Liver (tissue), 3 donors: Measurements from ENCODE around the gene PRAMEF12.

Experiments used
- GABPA ChIP-seq, 2 donors: IDR thresholded peaks in 1 of 2; conservative IDR thresholded peaks in 1 of 2; 2 replicates each; pipeline ENCODE4 v1.6.1; 2016; ENCODE audit warnings: antibody characterized with exemption in 2 of 2, mild to moderate bottlenecking in 1 of 2, moderate library complexity in 1 of 2
- HNF4A ChIP-seq, 2 donors: conservative IDR thresholded peaks; 2 replicates each; pipeline ENCODE4 v1.6.1; 2016; ENCODE audit warnings: antibody characterized with exemption in 2 of 2, mild to moderate bottlenecking in 2 of 2
- HNF4G ChIP-seq: IDR thresholded peaks from 2 replicates; pipeline ENCODE4 v1.6.1; 2016; ENCODE audit warnings: antibody characterized with exemption
- JUND ChIP-seq, 2 donors: IDR thresholded peaks; 2 replicates each; pipeline ENCODE4 v1.6.1; 2016; ENCODE audit warnings: antibody characterized with exemption in 2 of 2
- RAD21 ChIP-seq, 2 donors: IDR thresholded peaks; 2 replicates each; pipeline ENCODE4 v1.6.1; 2016; ENCODE audit warnings: antibody characterized with exemption in 2 of 2, mild to moderate bottlenecking in 2 of 2
- RXRA ChIP-seq, 2 donors: IDR thresholded peaks; 2 replicates each; pipeline ENCODE4 v1.6.1; 2017 to 2018; ENCODE audit warnings: antibody characterized with exemption in 2 of 2, mild to moderate bottlenecking in 1 of 2
- SP1 ChIP-seq: IDR thresholded peaks from 2 replicates; pipeline ENCODE4 v1.6.1; 2018; ENCODE audit warnings: antibody characterized with exemption, mild to moderate bottlenecking
- TAF1 ChIP-seq: conservative IDR thresholded peaks from 2 replicates; pipeline ENCODE4 v1.6.1; 2016; ENCODE audit warnings: antibody characterized with exemption, mild to moderate bottlenecking
- TF ChIP-seq, protein P1 (sequence below): fragments of 150-350 bp; IDR thresholded peaks from 2 replicates; pipeline ENCODE4 v1.5.1; 2017; ENCODE audit warnings: improper control_type of control experiment, low read depth, low read length; ENCODE audit not compliant: missing input control
- TF ChIP-seq, protein P2 (sequence below): IDR thresholded peaks from 2 replicates; pipeline ENCODE4 v1.6.1; 2016; ENCODE audit warnings: antibody characterized with exemption, mild to moderate bottlenecking
- TF ChIP-seq, protein P3 (sequence below): IDR thresholded peaks from 2 replicates; pipeline ENCODE4 v1.6.1; 2016; ENCODE audit warnings: antibody characterized with exemption
- donor health status: healthy.
- donor health status: healthy.

GRCh38 chr1:12756273-12756672 is 17.3 kb upstream of the PRAMEF12 start:
- TF ChIP-seq, protein P1, sequence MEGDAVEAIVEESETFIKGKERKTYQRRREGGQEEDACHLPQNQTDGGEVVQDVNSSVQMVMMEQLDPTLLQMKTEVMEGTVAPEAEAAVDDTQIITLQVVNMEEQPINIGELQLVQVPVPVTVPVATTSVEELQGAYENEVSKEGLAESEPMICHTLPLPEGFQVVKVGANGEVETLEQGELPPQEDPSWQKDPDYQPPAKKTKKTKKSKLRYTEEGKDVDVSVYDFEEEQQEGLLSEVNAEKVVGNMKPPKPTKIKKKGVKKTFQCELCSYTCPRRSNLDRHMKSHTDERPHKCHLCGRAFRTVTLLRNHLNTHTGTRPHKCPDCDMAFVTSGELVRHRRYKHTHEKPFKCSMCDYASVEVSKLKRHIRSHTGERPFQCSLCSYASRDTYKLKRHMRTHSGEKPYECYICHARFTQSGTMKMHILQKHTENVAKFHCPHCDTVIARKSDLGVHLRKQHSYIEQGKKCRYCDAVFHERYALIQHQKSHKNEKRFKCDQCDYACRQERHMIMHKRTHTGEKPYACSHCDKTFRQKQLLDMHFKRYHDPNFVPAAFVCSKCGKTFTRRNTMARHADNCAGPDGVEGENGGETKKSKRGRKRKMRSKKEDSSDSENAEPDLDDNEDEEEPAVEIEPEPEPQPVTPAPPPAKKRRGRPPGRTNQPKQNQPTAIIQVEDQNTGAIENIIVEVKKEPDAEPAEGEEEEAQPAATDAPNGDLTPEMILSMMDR, result no peak
- TF ChIP-seq SP1 (no peak), RXRA (IDR thresholded peaks at IDR 0.05) (no peak), RAD21 (IDR thresholded peaks at IDR 0.05) (no peak), GABPA (IDR thresholded peaks at IDR 0.05 in 1 of 2, conservative IDR thresholded peaks at IDR 0.05 in 1 of 2) (no peak), HNF4A (conservative IDR thresholded peaks at IDR 0.05) (no peak), JUND (IDR thresholded peaks at IDR 0.05) (no peak), TAF1 (no peak), HNF4G (no peak)
- TF ChIP-seq, protein P2, sequence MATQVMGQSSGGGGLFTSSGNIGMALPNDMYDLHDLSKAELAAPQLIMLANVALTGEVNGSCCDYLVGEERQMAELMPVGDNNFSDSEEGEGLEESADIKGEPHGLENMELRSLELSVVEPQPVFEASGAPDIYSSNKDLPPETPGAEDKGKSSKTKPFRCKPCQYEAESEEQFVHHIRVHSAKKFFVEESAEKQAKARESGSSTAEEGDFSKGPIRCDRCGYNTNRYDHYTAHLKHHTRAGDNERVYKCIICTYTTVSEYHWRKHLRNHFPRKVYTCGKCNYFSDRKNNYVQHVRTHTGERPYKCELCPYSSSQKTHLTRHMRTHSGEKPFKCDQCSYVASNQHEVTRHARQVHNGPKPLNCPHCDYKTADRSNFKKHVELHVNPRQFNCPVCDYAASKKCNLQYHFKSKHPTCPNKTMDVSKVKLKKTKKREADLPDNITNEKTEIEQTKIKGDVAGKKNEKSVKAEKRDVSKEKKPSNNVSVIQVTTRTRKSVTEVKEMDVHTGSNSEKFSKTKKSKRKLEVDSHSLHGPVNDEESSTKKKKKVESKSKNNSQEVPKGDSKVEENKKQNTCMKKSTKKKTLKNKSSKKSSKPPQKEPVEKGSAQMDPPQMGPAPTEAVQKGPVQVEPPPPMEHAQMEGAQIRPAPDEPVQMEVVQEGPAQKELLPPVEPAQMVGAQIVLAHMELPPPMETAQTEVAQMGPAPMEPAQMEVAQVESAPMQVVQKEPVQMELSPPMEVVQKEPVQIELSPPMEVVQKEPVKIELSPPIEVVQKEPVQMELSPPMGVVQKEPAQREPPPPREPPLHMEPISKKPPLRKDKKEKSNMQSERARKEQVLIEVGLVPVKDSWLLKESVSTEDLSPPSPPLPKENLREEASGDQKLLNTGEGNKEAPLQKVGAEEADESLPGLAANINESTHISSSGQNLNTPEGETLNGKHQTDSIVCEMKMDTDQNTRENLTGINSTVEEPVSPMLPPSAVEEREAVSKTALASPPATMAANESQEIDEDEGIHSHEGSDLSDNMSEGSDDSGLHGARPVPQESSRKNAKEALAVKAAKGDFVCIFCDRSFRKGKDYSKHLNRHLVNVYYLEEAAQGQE, result no peak
- TF ChIP-seq, protein P3, sequence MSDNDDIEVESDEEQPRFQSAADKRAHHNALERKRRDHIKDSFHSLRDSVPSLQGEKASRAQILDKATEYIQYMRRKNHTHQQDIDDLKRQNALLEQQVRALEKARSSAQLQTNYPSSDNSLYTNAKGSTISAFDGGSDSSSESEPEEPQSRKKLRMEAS, result no peak
